ENCODE data around the gene COP1. TPM values are rescaled to one million over a fixed set of nuclear protein-coding genes. Genes with fewer than 3 reads are reported as not detected.
"Not testable (repeated sequence)": the region's sequence is repeated elsewhere in the genome, so short reads cannot be mapped to it uniquely, and the experiment has no call there.

Gene COP1
- total RNA-seq, result 10 to 100 TPM; 38.7 to 49.0 (median 42.4) TPM
- total RNA-seq (2013), result 55.0 TPM
- total RNA-seq, result 51.6 to 85.1 (median 74.5) reads per million in 29 experiments

GRCh38 chr1:176206961-176207902 lies at the start of gene COP1:
Gene COP1 (minus strand): TSS chr1:176207286. CDS start chr1:176206978, 308 bp downstream.
- POLR2A ChIA-PET, result interaction anchor here (0.5 to 1.0 kb wide), 4 partner anchors 14 to 1184 kb away, joined by 3 to 6 read pairs (median 4); partner anchors contain the start of gene MRPS14 (in 1 of the 2)
- DNase-seq, result peak; percentile 93 to 98 (median 97)
- H3K4me3 Mint-ChIP-seq, result peak within 1 kb of the TSS; percentile 95 to 99 (median 98)
- Histone ChIP-seq H3K4me3 (ENCODE audit: control insufficient read depth in 1 of 2, extremely low read depth in 1 of 2, low read length in 1 of 2) (peak within 1 kb of the TSS; percentile 86 to 99), H3K27ac (ENCODE audit: low read length) (peak within 1 kb of the TSS; percentile 92), H3K27me3 (replicated peaks in 1 of 2; ENCODE audit: control insufficient read depth in 2 of 2, extremely low read depth in 1 of 2, insufficient read depth in 2 of 2, low read length in 1 of 2) (no peaks in the 10 kb centered on the region), H3K36me3 (ENCODE audit: control insufficient read depth in 2 of 2, extremely low read depth in 1 of 2, insufficient read depth in 1 of 2, low read length in 1 of 2) (no peaks in the 10 kb centered on the region), H3K4me1 (ENCODE audit: control insufficient read depth in 1 of 2, extremely low read depth in 1 of 2, insufficient read depth in 2 of 2, low read length in 2 of 2) (peaks cover 14 to 19% of the 10 kb centered on the region in 2 experiments), H3K9me3 (no peaks in the 10 kb centered on the region)
- H3K4me1 Mint-ChIP-seq, result peaks cover 47 to 53% (median 47%) of the 10 kb centered on the region in 3 donors
- H3K27ac Mint-ChIP-seq, result peak within 1 kb of the TSS; percentile 99 to 100
- ATAC-seq (replicated peaks in 1 of 4), result peak; percentile 86 to 90 (median 88)
- CTCF ChIA-PET, result interaction anchor here in 1 of 2 donors (0.7 kb wide), 1 partner anchor 68 kb away, joined by 3 read pairs; no protein-coding TSS in a partner anchor
- under 1% methylated on average over 77 of the region's 92 CpGs for WGBS (ENCODE audit: insufficient coverage)
- H3K9me3 Mint-ChIP-seq, result no peaks in the 10 kb centered on the region
- no peaks in the 10 kb centered on the region for H3K27me3 Mint-ChIP-seq
- H3K36me3 Mint-ChIP-seq, result peaks cover 10% of the 10 kb centered on the region

GRCh38 chr1:176252191-176252590 lies 45.1 kb upstream of the COP1 start:
- CTCF ChIA-PET, result no interaction called here
- Mint-ChIP-seq H3K27me3 (no peaks in the 10 kb centered on the region), H3K36me3 (no peaks in the 10 kb centered on the region), H3K4me1 (no peaks in the 10 kb centered on the region), H3K9me3 (no peaks in the 10 kb centered on the region), H3K4me3 (no peak overlapping the region), H3K27ac (no peak overlapping the region)
- no peak overlapping the region for H3K27ac ChIP-seq (ENCODE audit: low read length)
- no peak overlapping the region for H3K4me3 ChIP-seq (ENCODE audit: control insufficient read depth in 1 of 2, extremely low read depth in 1 of 2, low read length in 1 of 2)
- H3K27me3 ChIP-seq (replicated peaks in 1 of 2; ENCODE audit: control insufficient read depth in 2 of 2, extremely low read depth in 1 of 2, insufficient read depth in 2 of 2, low read length in 1 of 2), result peaks cover 0 to 3% of the 10 kb centered on the region in 2 experiments
- H3K9me3 ChIP-seq, result no peaks in the 10 kb centered on the region
- H3K4me1 ChIP-seq (ENCODE audit: control insufficient read depth in 1 of 2, extremely low read depth in 1 of 2, insufficient read depth in 2 of 2, low read length in 2 of 2), result no peaks in the 10 kb centered on the region
- WGBS (ENCODE audit: insufficient coverage), result 93% methylated on average over 3 of the region's 4 CpGs
- POLR2A ChIA-PET, result no interaction called here
- ATAC-seq (replicated peaks in 1 of 4) (no peak), DNase-seq (no peak)
- H3K36me3 ChIP-seq (ENCODE audit: control insufficient read depth in 2 of 2, extremely low read depth in 1 of 2, insufficient read depth in 1 of 2, low read length in 1 of 2), result no peaks in the 10 kb centered on the region

DNA sequence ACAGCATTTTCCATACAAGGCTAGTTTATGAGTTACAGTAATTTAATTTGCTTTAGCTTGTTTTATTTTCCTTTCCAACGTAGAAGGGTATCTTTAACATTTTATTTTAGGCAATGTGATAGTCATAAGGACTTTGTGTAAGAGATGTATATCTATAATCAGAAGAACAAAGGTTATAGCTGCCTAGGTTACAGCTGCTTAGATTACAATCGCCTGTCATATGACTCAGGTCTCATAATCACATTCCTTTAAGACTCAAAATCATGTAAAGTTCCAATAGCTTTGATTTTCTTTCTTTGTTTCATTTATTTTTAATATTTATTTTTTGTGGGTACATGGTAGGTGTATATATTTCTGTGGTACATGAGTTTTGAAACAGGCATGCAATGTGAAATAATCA lies 37.8 kb upstream of the COP1 start:
- POLR2A ChIA-PET, result no interaction called here

DNA sequence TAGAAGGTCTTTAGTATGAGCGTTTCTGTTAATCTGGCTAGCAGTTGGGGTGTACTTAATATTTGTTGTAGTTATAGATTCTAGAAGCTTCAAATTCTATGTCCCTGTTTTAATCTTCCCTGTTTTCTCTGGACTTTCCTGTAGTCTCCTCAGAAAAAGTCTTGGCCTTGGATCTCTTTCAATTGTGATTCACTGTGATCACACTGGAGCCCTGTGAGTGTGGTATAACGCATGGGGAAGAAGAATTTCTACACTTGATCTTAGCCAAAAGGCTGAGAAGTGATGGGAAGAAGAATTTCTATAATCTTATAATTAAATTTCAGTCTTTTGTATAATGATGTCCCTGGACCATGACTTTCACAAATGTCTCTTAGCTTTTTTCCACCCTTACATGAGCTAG lies 36.7 kb upstream of the COP1 start:
- POLR2A ChIA-PET, result no interaction called here
- WGBS (ENCODE audit: insufficient coverage), result no CpG with 5 or more reads among the region's 2 CpGs

More for the DNA sequence above, 37.8 kb upstream of the COP1 start:
- Histone ChIP-seq H3K27me3 (replicated peaks in 1 of 2; ENCODE audit: control insufficient read depth in 2 of 2, extremely low read depth in 1 of 2, insufficient read depth in 2 of 2, low read length in 1 of 2) (peaks cover 0 to 3% of the 10 kb centered on the region in 2 experiments), H3K4me1 (ENCODE audit: control insufficient read depth in 1 of 2, extremely low read depth in 1 of 2, insufficient read depth in 2 of 2, low read length in 2 of 2) (no peaks in the 10 kb centered on the region), H3K36me3 (ENCODE audit: control insufficient read depth in 2 of 2, extremely low read depth in 1 of 2, insufficient read depth in 1 of 2, low read length in 1 of 2) (no peaks in the 10 kb centered on the region), H3K9me3 (no peaks in the 10 kb centered on the region), H3K27ac (ENCODE audit: low read length) (no peak overlapping the region), H3K4me3 (ENCODE audit: control insufficient read depth in 1 of 2, extremely low read depth in 1 of 2, low read length in 1 of 2) (no peak overlapping the region)
- no peak overlapping the region for H3K4me3 Mint-ChIP-seq
- CTCF ChIA-PET, result no interaction called here
- H3K9me3 Mint-ChIP-seq, result no peaks in the 10 kb centered on the region
- H3K27ac Mint-ChIP-seq, result no peak overlapping the region
- no peaks in the 10 kb centered on the region for H3K36me3 Mint-ChIP-seq
- DNase-seq, result no peak
- ATAC-seq (replicated peaks in 1 of 4), result no peak
- peaks cover 10 to 13% of the 10 kb centered on the region in 2 donors for H3K27me3 Mint-ChIP-seq
- no CpG with 5 or more reads among the region's 2 CpGs for WGBS (ENCODE audit: insufficient coverage)
- no peaks in the 10 kb centered on the region for H3K4me1 Mint-ChIP-seq

GRCh38 chr1:176241385-176242015 lies 34.4 kb upstream of the COP1 start:
- 33% methylated on average over 1 of the region's 2 CpGs for WGBS (ENCODE audit: insufficient coverage)
- no peak for ATAC-seq (replicated peaks in 1 of 4)
- Histone ChIP-seq H3K4me1 (ENCODE audit: control insufficient read depth in 1 of 2, extremely low read depth in 1 of 2, insufficient read depth in 2 of 2, low read length in 2 of 2) (no peaks in the 10 kb centered on the region), H3K27ac (ENCODE audit: low read length) (no peak overlapping the region), H3K4me3 (ENCODE audit: control insufficient read depth in 1 of 2, extremely low read depth in 1 of 2, low read length in 1 of 2) (no peak overlapping the region), H3K27me3 (replicated peaks in 1 of 2; ENCODE audit: control insufficient read depth in 2 of 2, extremely low read depth in 1 of 2, insufficient read depth in 2 of 2, low read length in 1 of 2) (no peaks in the 10 kb centered on the region), H3K9me3 (no peaks in the 10 kb centered on the region), H3K36me3 (ENCODE audit: control insufficient read depth in 2 of 2, extremely low read depth in 1 of 2, insufficient read depth in 1 of 2, low read length in 1 of 2) (no peaks in the 10 kb centered on the region)
- ChIA-PET CTCF (no interaction called here), POLR2A (no interaction called here)
- DNase-seq, result no peak
- no peak overlapping the region for H3K27ac Mint-ChIP-seq
- no peaks in the 10 kb centered on the region for H3K9me3 Mint-ChIP-seq
- no peak overlapping the region for H3K4me3 Mint-ChIP-seq
- H3K27me3 Mint-ChIP-seq, result peaks cover 10 to 12% of the 10 kb centered on the region in 2 donors
- H3K4me1 Mint-ChIP-seq, result no peaks in the 10 kb centered on the region
- H3K36me3 Mint-ChIP-seq, result no peaks in the 10 kb centered on the region

More for the DNA sequence above, 36.7 kb upstream of the COP1 start:
- DNase-seq (no peak), ATAC-seq (replicated peaks in 1 of 4) (no peak)
- Mint-ChIP-seq H3K4me3 (no peak overlapping the region), H3K27ac (no peak overlapping the region), H3K27me3 (peaks cover 10 to 13% of the 10 kb centered on the region in 2 donors), H3K36me3 (no peaks in the 10 kb centered on the region), H3K9me3 (no peaks in the 10 kb centered on the region), H3K4me1 (no peaks in the 10 kb centered on the region)
- Histone ChIP-seq H3K27me3 (replicated peaks in 1 of 2; ENCODE audit: control insufficient read depth in 2 of 2, extremely low read depth in 1 of 2, insufficient read depth in 2 of 2, low read length in 1 of 2) (no peaks in the 10 kb centered on the region), H3K4me1 (ENCODE audit: control insufficient read depth in 1 of 2, extremely low read depth in 1 of 2, insufficient read depth in 2 of 2, low read length in 2 of 2) (no peaks in the 10 kb centered on the region), H3K9me3 (no peaks in the 10 kb centered on the region), H3K4me3 (ENCODE audit: control insufficient read depth in 1 of 2, extremely low read depth in 1 of 2, low read length in 1 of 2) (no peak overlapping the region), H3K36me3 (ENCODE audit: control insufficient read depth in 2 of 2, extremely low read depth in 1 of 2, insufficient read depth in 1 of 2, low read length in 1 of 2) (no peaks in the 10 kb centered on the region), H3K27ac (ENCODE audit: low read length) (no peak overlapping the region)
- CTCF ChIA-PET, result no interaction called here

GRCh38 chr1:176233657-176234056 lies 26.6 kb upstream of the COP1 start:
- H3K9me3 Mint-ChIP-seq; H3K36me3 ChIP-seq (ENCODE audit: control insufficient read depth in 2 of 2, extremely low read depth in 1 of 2, insufficient read depth in 1 of 2, low read length in 1 of 2); H3K36me3 Mint-ChIP-seq; H3K4me1 ChIP-seq (ENCODE audit: control insufficient read depth in 1 of 2, extremely low read depth in 1 of 2, insufficient read depth in 2 of 2, low read length in 2 of 2); H3K9me3 ChIP-seq; H3K27me3 Mint-ChIP-seq; DNase-seq; H3K27ac ChIP-seq (ENCODE audit: low read length); H3K27ac Mint-ChIP-seq; H3K4me1 Mint-ChIP-seq; ATAC-seq (replicated peaks in 1 of 4); H3K4me3 Mint-ChIP-seq; H3K4me3 ChIP-seq (ENCODE audit: control insufficient read depth in 1 of 2, extremely low read depth in 1 of 2, low read length in 1 of 2); CTCF ChIA-PET; H3K27me3 ChIP-seq (replicated peaks in 1 of 2; ENCODE audit: control insufficient read depth in 2 of 2, extremely low read depth in 1 of 2, insufficient read depth in 2 of 2, low read length in 1 of 2): not testable (repeated sequence)
- POLR2A ChIA-PET, result interaction anchor here in 1 of 2 donors (0.6 kb wide), 1 partner anchor 22 kb away, joined by 10 read pairs; no protein-coding TSS in a partner anchor
- no CpG with 5 or more reads among the region's 3 CpGs for WGBS (ENCODE audit: insufficient coverage)
